Neuronal stem cell (in vitro differentiated cells): ENCODE results near the gene SMAD3.

Source experiments
- DNase-seq: peaks from one replicate; pipeline ENCODE4 v3.0.0-alpha.2; 2013; ENCODE audit warnings: low spot score
- H2AFZ ChIP-seq: one replicate; pipeline ENCODE4 v1.6.1; 2013; ENCODE audit warnings: mild to moderate bottlenecking, low read length, inconsistent platforms
- H2AK5ac ChIP-seq: 2 replicates; pipeline ENCODE4 v1.6.1; 2013; ENCODE audit warnings: low read depth, mild to moderate bottlenecking, inconsistent platforms, low read length, moderate library complexity, mixed read lengths
- H2BK120ac ChIP-seq: 2 replicates; pipeline ENCODE4 v1.6.1; 2013; ENCODE audit warnings: low read depth, mild to moderate bottlenecking, inconsistent platforms, low read length, moderate library complexity, mixed read lengths
- H2BK12ac ChIP-seq: one replicate; pipeline ENCODE4 v1.6.1; 2013; ENCODE audit warnings: low read length, inconsistent platforms
- H2BK15ac ChIP-seq: 2 replicates; pipeline ENCODE4 v1.6.1; 2013; ENCODE audit warnings: mild to moderate bottlenecking, low read length, inconsistent platforms, mixed read lengths
- H2BK5ac ChIP-seq: one replicate; pipeline ENCODE4 v1.6.1; 2013; ENCODE audit warnings: inconsistent platforms, mild to moderate bottlenecking, low read length, moderate library complexity
- H3K14ac ChIP-seq: one replicate; pipeline ENCODE4 v1.6.1; 2013; ENCODE audit warnings: low read length, inconsistent platforms
- H3K18ac ChIP-seq: 2 replicates; pipeline ENCODE4 v1.6.1; 2013; ENCODE audit warnings: low read length, inconsistent platforms
- H3K23ac ChIP-seq: 2 replicates; pipeline ENCODE4 v1.6.1; 2013; ENCODE audit warnings: low read depth, mild to moderate bottlenecking, mixed read lengths, low read length, inconsistent platforms; ENCODE audit not compliant: poor library complexity
- H3K27ac ChIP-seq: replicated peaks from 3 replicates; pipeline ENCODE4 v1.5.1; 2013; ENCODE audit warnings: low read length, inconsistent platforms
- H3K27me3 ChIP-seq, 3 experiments: 2 replicates each; pipeline ENCODE4 v1.6.1; 2013; ENCODE audit warnings: low read length in 3 of 3, mild to moderate bottlenecking in 2 of 3, inconsistent platforms in 1 of 3, low read depth in 1 of 3, mixed read lengths in 1 of 3, moderate library complexity in 1 of 3; ENCODE audit not compliant: control insufficient read depth in 3 of 3, insufficient read depth in 3 of 3
- H3K36me3 ChIP-seq, 2 donors: replicated peaks in 1 of 2; 2 replicates each; pipeline ENCODE4 v1.6.1; 2013; ENCODE audit warnings: low read length in 2 of 2; ENCODE audit not compliant: control insufficient read depth in 2 of 2, insufficient read depth in 2 of 2
- H3K4ac ChIP-seq: 2 replicates; pipeline ENCODE4 v1.6.1; 2013; ENCODE audit warnings: inconsistent platforms, mild to moderate bottlenecking, low read length, moderate library complexity
- H3K4me1 ChIP-seq, 2 donors: 1 replicate in 1 of 2; 2 replicates in 1 of 2; pipeline ENCODE4 v1.6.1; 2013; ENCODE audit warnings: low read length in 2 of 2, low read depth in 1 of 2; ENCODE audit not compliant: control insufficient read depth in 2 of 2, insufficient read depth in 1 of 2
- H3K4me2 ChIP-seq: one replicate; pipeline ENCODE4 v1.6.1; 2013; ENCODE audit warnings: mild to moderate bottlenecking, low read length, inconsistent platforms; ENCODE audit not compliant: insufficient read depth, poor library complexity, severe bottlenecking
- H3K4me3 ChIP-seq, 2 donors: 2 replicates each; pipeline ENCODE4 v1.5.1; 2013; ENCODE audit warnings: low read length in 2 of 2, mild to moderate bottlenecking in 2 of 2, inconsistent platforms in 1 of 2, moderate library complexity in 1 of 2
- H3K79me1 ChIP-seq: one replicate; pipeline ENCODE4 v1.6.1; 2013; ENCODE audit warnings: low read depth, mild to moderate bottlenecking, inconsistent platforms, low read length, moderate library complexity
- H3K9ac ChIP-seq: one replicate; pipeline ENCODE4 v1.6.1; 2013; ENCODE audit warnings: mild to moderate bottlenecking, low read depth, low read length, inconsistent platforms; ENCODE audit not compliant: poor library complexity
- H3K9me3 ChIP-seq, 2 donors: replicated peaks in 1 of 2; 2 replicates each; pipeline versions ENCODE3 to v1.6.1; 2013; ENCODE audit warnings: low read length in 2 of 2, mild to moderate bottlenecking in 2 of 2, inconsistent platforms in 1 of 2, low read depth in 1 of 2, mixed read lengths in 1 of 2, moderate library complexity in 1 of 2; ENCODE audit not compliant: control insufficient read depth in 2 of 2, insufficient read depth in 1 of 2
- H4K8ac ChIP-seq: one replicate; pipeline ENCODE4 v1.6.1; 2013; ENCODE audit warnings: low read depth, mild to moderate bottlenecking, inconsistent platforms, low read length, moderate library complexity
- H4K91ac ChIP-seq: one replicate; pipeline ENCODE4 v1.6.1; 2013; ENCODE audit warnings: low read length, low read depth, mild to moderate bottlenecking, inconsistent platforms; ENCODE audit not compliant: poor library complexity
- WGBS, 2 donors: extraction: QIAGEN DNeasy Blood & Tissue Kit; methylation state at CpG; one replicate each; pipeline ENCODE4 v1.1.7; 2013; ENCODE audit warnings: missing lambda C conversion rate in 2 of 2, mixed read lengths in 1 of 2; ENCODE audit not compliant: insufficient read length in 2 of 2, insufficient replicate concordance in 1 of 2; ENCODE audit errors: extremely low coverage in 2 of 2; 5-methylcytosine and 5-hydroxymethylcytosine counted together

The SMAD3 gene

GRCh38 chr15:67172172-67172571 is 106.8 kb downstream of the SMAD3 start:
- H3K36me3 ChIP-seq = peaks cover 19 to 99% of the 10 kb centered on the region in 2 donors

GRCh38 chr15:67173005-67173404 is 107.6 kb downstream of the SMAD3 start:
- Histone ChIP-seq H3K14ac (no peak overlapping the region), H3K4me1 (peaks cover 4 to 10% of the 10 kb centered on the region in 2 donors), H3K27me3 (no peaks in the 10 kb centered on the region), H3K9me3 (no peaks in the 10 kb centered on the region), H3K9ac (no peak overlapping the region), H4K91ac (no peak overlapping the region), H3K79me1 (peaks cover 2% of the 10 kb centered on the region), H2BK5ac (peak overlapping the region; percentile 27), H2AK5ac (no peak overlapping the region), H3K4me2 (no peak overlapping the region), H2BK15ac (no peak overlapping the region), H3K27ac (no peak overlapping the region), H3K36me3 (peaks cover 15 to 96% of the 10 kb centered on the region in 2 donors), H3K18ac (peak overlapping the region; percentile 32), H2AFZ (no peak overlapping the region), H3K4ac (no peak overlapping the region), H2BK120ac (no peak overlapping the region), H3K23ac (no peak overlapping the region), H3K4me3 (no peak overlapping the region), H4K8ac (no peak overlapping the region), H2BK12ac (no peak overlapping the region)
- no peak for DNase-seq
- WGBS, 2 donors = no CpG with 5 or more reads among the region's 8 CpGs

More at GRCh38 chr15:67172172-67172571, 106.8 kb downstream of the SMAD3 start:
- Histone ChIP-seq H3K23ac (no peak overlapping the region), H3K9me3 (no peaks in the 10 kb centered on the region), H3K18ac (no peak overlapping the region), H2BK15ac (no peak overlapping the region), H3K79me1 (peaks cover 2% of the 10 kb centered on the region), H2AK5ac (no peak overlapping the region), H2BK5ac (no peak overlapping the region), H4K8ac (no peak overlapping the region), H3K9ac (no peak overlapping the region), H3K4me3 (no peak overlapping the region), H2BK12ac (no peak overlapping the region), H3K14ac (no peak overlapping the region), H3K27me3 (no peaks in the 10 kb centered on the region), H3K27ac (no peak overlapping the region), H3K4me2 (no peak overlapping the region), H3K4ac (no peak overlapping the region), H2AFZ (no peak overlapping the region), H3K4me1 (peaks cover 2 to 6% of the 10 kb centered on the region in 2 donors), H4K91ac (no peak overlapping the region), H2BK120ac (no peak overlapping the region)
- WGBS, 2 donors = no CpG with 5 or more reads among the region's 6 CpGs
- no peak for DNase-seq

GRCh38 chr15:67173786-67174185 is 108.4 kb downstream of the SMAD3 start:
- Histone ChIP-seq H2AK5ac (no peak overlapping the region), H3K36me3 (peaks cover 10 to 96% of the 10 kb centered on the region in 2 donors), H3K4ac (no peak overlapping the region), H3K9me3 (no peaks in the 10 kb centered on the region), H4K8ac (no peak overlapping the region), H4K91ac (no peak overlapping the region), H2BK12ac (no peak overlapping the region), H3K27me3 (no peaks in the 10 kb centered on the region), H3K23ac (no peak overlapping the region), H2BK120ac (no peak overlapping the region), H2BK15ac (no peak overlapping the region), H3K4me3 (no peak overlapping the region), H3K18ac (no peak overlapping the region), H3K14ac (no peak overlapping the region), H3K27ac (no peak overlapping the region), H2BK5ac (peak overlapping the region; percentile 20), H2AFZ (no peak overlapping the region), H3K9ac (no peak overlapping the region), H3K79me1 (peaks cover 2% of the 10 kb centered on the region), H3K4me2 (no peak overlapping the region), H3K4me1 (peaks cover 4 to 13% of the 10 kb centered on the region in 2 donors)
- WGBS, 2 donors = no CpG with 5 or more reads among the region's 8 CpGs
- no peak for DNase-seq

GRCh38 chr15:67174446-67174845 is 109.0 kb downstream of the SMAD3 start:
- Histone ChIP-seq H3K9ac (no peak overlapping the region), H3K18ac (no peak overlapping the region), H3K4ac (no peak overlapping the region), H3K4me2 (no peak overlapping the region), H2AK5ac (no peak overlapping the region), H2BK5ac (no peak overlapping the region), H3K27me3 (no peaks in the 10 kb centered on the region), H3K27ac (no peak overlapping the region), H3K23ac (no peak overlapping the region), H2AFZ (no peak overlapping the region), H3K4me1 (peaks cover 4 to 13% of the 10 kb centered on the region in 2 donors), H3K9me3 (no peaks in the 10 kb centered on the region), H4K91ac (no peak overlapping the region), H2BK15ac (no peak overlapping the region), H3K14ac (no peak overlapping the region), H3K79me1 (peaks cover 2% of the 10 kb centered on the region), H3K36me3 (peaks cover 13 to 96% of the 10 kb centered on the region in 2 donors), H2BK120ac (no peak overlapping the region), H2BK12ac (no peak overlapping the region), H3K4me3 (no peak overlapping the region), H4K8ac (no peak overlapping the region)
- no peak for DNase-seq
- no CpG with 5 or more reads among the region's 3 CpGs for WGBS, 2 donors
